NCI-H510A (cell line): Measurements from ENCODE around the gene VPS52.
"Not testable (repeated sequence)": the region's sequence is repeated elsewhere in the genome, so short reads cannot be mapped to it uniquely, and the experiment has no call there.

Source experiments
- DNase-seq: peaks from one replicate; lab custom pipeline; 2025; lab: John Stamatoyannopoulos, UW

VPS52 gene

DNA sequence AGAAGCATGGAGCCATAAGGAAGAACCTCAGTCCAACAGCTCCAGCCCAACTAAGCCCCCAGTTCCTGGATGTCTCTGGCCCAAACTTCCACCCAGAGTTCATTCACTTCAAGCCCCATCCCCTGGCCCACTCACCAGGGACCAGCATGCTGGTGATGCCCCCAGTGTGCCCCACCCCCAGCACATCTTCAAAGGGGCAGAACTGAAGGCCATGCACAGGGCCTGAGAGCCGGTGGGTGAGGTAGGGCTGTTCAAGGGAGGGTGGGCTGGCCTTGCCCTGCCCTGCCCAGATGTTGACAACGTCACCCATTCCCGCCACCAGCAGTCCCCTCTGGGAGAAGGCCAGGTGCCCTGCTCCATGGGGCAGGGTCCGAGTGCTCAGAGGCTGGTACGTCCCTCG, 8.9 kb upstream of the VPS52 start:
- DNase-seq = no peak

DNA sequence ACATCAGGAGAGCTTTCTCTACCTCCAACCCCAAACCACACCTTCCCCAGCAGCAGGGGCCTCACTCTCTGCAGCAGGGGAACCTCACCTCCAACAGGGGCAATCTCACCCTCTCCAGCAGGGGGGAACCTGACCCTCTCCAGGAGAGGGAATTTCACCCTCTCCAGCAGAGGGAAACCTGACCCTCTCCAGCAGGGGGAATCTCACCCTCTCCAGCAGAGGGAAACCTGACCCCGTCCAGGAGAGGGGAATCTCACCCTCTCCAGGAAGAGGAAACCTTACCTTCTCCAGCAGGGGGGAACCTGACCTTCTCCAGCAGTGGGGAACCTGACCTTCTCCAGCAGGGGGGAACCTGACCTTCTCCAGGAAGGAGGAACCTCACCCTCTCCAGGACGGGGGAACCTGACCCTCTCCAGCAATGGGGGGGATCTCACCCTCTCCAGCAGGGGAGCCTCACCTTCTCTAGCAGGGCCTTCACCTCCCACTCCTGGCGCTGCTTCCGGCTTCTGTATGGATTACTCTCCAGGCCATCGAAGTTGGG, 8.4 kb upstream of the VPS52 start:
- DNase-seq = peak; percentile 85

DNA sequence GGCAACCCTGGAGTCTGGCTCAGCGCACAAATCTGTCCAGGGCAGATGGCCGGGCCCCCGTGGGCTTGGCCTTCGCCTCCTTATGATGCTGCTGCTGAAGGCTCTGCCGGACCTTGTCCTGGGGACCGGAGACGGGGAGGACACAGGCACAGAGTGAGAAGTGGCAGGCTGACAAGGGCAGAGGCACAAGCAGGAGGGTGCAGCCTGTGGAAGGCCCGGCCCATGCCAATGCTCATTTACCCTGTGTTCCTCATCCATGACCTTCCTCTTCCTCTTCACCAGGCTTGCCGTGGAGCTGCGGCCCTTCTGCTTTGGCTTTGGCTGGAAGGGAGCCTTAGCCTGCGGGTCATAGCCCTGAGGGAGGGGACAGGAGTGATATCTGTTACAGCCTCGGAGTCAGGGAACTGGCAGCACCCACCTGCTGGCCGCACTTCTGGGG, 7.6 kb upstream of the VPS52 start:
- DNase-seq = no peak

DNA sequence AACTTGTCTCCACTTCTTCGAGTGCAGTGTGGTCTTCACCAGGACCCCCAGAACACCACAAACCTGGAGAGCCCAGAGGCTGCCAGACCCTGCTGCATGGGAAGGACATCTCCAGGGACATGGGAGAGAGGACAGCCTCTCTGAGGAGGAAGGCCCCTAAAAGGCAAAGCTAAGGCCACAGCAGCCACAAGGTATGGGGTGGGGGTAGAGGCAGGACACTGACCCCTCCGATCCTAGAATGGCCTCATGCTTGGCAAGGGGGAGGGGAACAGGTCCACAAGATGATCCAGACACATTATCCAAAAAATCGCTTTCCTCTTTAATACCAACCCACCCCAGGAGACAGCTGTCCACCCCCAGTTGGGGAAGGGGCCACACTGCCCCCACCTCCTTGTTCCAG, 7.1 kb upstream of the VPS52 start:
- no peak for DNase-seq

DNA sequence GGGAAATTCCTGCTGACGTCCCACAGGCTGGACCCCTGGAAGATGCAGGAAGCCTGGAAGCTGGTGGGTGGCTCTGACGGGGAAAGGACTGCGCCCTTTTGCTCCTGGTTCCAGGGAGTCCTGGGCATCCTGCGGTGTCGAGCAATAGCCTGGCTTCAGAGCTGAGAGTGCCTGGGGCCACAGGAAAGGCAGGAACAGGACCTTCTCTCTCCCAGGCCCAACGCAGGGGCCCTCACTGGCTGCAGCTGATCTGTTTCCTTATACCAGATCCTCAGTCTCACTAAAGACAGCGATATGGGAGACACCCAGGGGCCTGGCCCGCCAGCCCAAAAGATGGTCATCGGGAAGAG, 6.7 kb upstream of the VPS52 start:
- no peak for DNase-seq

DNA sequence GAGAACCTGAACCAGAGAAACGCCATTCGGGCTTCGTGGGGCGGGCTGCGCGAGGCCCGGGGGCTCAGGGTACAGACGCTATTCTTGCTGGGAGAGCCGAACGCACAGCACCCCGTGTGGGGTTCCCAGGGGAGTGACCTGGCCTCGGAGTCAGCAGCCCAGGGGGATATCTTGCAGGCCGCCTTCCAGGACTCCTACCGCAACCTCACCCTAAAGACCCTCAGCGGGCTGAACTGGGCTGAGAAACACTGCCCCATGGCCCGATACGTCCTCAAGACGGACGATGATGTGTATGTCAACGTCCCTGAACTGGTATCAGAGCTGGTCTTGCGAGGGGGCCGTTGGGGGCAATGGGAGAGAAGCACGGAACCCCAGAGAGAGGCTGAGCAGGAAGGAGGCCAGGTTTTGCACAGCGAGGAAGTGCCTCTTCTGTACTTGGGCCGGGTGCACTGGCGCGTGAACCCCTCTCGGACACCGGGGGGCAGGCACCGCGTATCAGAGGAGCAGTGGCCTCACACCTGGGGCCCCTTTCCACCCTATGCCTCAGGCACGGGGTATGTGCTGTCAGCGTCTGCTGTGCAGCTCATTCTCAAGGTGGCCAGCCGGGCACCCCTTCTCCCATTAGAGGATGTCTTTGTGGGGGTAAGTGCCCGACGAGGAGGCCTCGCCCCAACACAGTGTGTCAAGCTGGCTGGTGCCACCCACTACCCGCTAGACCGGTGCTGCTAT, 6.2 kb upstream of the VPS52 start:
- no peak for DNase-seq

DNA sequence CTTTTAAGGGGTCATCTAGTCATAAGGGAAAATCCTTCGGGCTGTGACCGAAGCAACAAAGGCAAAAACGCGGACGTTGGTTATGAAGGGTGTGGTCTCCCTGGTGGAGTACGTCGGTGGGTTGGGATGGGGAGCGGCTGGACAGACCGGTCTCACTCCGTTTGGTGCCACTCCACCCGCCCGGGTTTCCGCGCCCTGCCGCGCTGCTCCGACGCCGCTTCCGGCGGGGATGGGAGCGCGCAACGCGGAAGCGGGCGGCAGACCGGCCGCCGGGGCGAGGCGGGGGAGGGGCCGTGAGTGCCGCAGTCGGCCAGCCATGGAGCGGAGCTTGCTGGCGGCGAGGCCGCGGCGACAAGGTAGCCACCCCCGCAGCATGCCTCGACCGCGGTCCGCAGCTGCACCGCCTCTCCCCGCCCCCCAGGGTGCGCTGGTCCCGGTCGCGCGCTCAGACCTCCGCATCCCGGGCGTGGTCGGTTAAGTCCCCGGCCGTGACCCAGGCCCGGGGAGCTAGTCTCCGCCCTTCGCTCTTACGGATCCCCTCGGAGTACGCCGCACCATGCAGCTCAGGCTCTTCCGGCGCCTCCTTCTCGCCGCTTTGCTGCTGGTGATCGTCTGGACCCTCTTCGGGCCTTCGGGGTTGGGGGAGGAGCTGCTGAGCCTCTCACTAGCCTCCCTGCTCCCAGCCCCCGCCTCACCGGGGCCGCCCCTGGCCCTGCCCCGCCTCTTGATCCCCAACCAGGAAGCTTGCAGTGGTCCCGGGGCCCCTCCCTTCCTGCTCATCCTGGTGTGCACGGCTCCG, 5.4 kb upstream of the VPS52 start, which contains the start of gene B3GALT4:
B3GALT4 (plus strand) TSS at position 260 of the 799 bp plus-strand sequence; CDS start at position 557, 297 bp downstream.
- DNase-seq = peak; percentile 97

DNA sequence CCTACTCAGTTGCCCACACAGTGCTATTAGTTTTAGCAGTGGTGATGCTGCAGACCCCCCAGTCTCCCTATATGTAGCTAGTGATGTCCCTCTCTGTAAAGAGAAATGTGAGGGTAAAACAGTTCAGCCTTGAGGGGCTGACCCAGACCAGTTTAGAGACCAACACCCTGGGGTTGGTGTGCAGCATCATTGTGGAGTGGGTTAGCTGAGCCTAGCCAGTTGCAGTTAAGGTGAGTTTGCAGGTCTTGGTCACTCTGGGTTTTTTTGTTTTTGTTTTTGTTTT, 4.8 kb upstream of the VPS52 start:
- DNase-seq = no peak

DNA sequence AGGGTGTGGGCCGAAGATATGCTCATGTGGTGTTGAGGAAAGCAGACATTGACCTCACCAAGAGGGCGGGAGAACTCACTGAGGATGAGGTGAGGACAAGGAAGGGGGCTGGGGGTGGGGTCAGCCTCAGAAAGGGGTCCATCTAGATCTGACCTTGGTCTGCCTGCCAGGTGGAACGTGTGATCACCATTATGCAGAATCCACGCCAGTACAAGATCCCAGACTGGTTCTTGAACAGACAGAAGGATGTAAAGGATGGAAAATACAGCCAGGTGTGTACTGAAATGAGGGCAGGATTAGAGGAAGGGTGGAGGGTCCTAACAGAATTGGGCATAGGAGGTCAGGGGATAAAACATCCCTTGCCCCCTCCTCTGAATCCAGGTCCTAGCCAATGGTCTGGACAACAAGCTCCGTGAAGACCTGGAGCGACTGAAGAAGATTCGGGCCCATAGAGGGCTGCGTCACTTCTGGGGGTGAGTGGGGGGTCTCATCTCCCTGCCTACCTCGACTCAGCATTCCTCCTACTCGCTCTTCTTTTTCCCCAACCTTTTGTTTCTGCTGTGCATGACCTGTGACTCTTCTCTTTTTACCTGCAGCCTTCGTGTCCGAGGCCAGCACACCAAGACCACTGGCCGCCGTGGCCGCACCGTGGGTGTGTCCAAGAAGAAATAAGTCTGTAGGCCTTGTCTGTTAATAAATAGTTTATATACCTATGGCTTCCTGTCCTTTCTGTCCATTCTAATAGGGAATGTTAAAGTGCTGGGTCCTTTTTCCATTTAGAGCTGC, 4.3 kb upstream of the VPS52 start:
- not testable (repeated sequence) for DNase-seq

DNA sequence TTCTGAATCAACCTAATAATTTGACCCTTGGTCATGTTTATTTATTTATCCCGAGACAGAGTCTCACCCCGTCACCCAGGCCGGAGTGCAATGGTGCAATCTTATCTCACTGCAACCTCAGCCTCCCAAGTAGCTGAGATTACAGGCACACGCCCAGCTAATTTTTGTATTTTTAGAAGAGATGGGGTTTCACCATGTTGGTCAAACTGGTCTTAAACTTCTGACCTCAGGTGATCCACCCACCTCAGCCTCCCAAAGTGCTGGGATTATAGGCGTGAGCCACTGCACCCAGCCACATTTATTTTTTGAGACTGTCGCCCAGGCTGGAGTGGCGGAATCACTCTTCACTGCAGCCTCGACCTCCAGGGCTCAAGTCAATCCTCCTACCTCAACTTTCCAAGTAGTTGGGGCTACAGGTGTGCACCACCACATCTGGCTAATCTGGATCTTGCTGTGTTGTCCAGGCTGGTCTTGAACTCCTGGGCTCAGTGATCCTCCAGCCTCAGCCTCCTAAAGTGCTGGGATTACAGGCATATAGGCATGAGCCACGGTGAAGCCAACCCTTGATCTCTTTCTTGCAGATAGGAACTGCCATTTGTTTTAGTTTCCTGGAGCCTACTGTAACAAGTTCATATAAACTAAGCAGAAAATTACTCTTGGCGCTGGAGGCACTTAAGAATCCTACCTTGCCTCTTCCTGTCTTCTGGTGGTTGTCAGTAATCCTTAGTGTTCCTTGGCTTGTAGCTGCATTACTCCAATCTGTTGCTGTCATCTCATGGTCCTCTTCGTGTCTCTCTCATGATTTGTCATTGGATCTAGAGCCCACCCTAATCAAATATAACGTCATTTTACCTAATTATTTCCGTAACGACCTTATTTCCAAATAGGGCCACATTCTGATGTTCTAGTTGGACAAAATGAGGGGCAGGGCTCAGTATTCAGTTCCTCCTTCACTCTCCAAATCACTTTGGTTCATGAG, 2.5 kb upstream of the VPS52 start:
- no peak for DNase-seq

DNA sequence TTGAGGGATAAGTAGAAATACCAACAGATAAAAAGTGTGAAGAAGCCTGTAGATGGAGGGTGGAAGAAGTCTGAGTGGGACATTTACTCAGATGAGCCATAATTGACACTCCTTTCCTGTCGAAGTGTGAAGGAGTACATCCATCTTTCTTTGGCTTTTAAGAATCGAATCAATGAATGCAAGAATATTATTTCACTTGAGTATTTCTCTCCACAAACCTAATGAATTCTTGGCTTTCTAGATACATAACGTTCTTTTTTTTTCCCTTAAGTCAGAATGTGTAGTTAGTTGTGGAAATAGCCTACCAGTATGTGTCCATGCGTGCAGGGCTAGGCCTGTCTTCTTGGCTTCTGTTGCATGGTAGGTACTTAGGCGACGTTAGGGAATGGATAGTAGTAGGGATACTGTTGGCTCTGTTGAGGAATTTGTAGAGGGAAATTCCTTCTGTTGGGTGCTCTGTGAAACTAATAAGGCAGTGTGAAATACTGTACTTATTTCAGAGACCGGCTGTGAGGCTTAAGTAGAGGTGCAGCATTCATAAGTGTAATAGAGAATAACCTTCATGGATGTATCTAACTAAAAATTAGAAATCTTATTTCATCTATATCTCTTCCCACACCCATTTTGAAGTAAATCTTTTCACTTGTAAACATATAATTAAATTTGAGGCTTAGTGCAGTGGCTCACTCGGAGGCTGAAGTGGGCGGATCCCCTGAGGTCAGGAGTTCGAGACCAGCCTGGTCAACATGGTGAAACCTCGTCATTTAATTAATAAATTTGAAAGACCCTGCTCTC, 1.6 kb upstream of the VPS52 start:
- DNase-seq = no peak

DNA sequence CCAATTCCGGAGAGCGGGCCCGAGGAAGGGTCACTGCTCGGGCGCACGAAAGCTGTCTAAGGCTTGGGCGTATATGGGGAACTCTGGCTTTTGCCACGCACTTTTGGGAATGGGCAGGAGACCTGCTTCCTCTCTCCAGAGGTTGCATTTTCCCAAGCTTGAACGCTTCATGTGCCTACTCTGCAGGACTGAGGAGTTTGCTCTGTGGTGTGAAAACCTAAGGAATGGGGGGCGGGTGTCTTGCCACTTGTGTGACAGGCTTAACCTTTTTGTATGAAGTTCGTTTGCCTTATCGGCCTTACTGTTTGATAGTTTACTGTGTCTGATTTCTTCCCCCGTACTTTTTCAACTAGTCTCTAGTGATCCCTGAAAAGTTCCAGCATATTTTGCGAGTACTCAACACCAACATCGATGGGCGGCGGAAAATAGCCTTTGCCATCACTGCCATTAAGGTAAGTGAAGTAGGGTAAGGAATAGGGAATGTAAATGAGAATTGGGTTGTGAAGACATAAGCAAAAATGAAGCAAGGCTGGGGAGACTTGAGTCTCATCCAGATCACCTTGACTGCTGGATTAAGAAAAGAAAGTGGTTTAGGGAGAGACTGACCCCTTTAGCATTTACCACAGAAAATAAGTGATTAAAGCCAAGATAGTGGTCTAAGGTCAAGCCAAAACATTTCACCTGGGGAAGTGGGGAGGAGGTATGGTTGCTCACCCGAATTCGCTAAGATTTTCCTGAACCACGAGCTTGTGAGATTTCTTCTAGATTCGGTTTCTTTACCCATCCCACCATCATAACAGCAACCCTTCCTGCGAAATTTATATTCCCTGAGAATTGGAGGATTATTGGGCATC, 826 bp upstream of the VPS52 start:
- no peak for DNase-seq

DNA sequence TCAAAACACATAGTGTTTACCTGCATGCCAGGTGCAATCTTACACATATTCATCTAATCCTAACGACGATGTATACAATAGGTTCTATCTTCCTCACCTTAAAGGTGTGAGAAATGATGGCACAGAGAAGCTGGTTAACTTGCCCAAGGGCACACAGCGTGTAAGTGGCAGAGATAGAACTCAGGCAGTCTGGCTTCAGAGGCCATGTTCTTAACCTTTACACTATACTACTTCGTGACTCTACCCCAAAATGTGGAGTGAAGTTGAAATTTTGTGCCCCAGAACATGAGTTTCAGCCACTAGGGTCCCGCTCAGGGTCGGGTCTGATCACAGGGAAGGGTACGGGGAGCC, 584 bp downstream of the VPS52 start:
- DNase-seq = no peak

DNA sequence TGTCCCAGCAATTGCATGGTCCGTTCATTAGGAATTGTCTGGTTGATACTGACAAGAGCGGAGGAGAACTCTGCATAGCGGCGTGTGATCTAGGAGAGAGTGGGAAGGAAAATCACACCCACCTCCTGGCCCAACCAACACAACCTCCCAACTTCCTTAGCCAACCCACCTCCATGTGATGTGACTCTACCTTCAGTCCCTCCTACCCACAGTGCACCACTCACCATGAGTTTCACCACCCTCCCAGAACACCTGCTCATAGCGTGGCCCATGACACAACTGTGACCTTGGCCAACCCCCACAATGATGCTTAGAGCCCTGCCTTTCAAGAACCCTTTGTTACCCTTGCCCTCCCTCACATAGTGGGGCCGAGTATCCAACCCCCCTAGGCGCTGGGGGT, 7.7 kb downstream of the VPS52 start:
- no peak for DNase-seq

DNA sequence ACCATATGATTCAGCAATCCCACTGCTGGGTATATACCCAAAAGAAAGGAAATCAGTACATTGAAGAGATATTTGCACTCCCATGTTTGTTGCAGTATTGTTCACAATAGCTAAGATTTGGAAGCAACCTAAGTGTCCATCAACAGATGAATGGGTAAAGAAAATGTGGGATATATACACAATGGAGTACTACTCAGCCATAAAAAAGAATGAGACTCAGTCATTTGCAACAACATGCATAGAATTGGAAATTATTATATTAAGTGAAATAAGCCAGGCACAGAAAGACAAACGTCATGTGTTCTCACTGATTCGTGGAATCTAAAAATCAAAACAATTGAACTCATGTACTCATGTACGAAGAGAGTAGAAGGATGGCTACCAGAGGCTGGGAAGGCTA, 9.2 kb downstream of the VPS52 start:
- not testable (repeated sequence) for DNase-seq

DNA sequence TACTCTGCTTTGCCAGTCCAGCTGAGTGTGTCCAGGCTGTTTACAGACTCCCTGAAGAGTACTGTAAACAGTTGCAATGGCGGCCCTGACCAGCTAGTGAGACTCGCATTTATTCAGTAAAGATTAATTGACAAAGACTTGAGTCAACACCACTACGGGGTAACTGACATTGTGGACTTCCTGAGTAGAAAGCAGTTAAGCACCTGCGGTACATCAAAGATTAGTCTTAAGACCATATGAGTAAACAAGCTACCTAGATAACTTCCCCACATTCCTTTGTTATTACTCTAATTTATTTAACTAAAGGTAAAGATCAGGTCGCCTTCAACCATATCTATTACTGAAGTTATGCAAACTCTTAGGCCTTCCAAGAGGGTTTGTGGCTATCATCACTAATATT, 12.6 kb downstream of the VPS52 start:
- no peak for DNase-seq

DNA sequence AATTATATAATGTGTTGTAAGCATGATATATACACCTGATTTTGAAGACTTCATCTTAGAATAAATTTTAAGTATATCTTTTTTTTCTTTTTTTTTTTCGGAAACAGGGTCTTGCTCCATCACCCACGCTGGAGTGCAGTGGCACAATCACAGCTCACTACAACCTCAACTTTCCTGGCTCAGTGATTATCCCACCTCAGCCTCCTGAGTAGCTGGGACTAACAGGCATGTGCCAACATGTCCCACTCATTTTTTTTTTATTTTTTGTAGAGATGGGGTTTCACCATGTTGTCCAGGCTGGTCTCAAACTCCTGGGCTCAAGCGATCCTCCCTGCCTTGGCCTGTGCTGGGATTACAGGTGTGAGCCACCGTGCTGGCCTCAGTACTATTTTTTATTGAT, 17.1 kb downstream of the VPS52 start:
- DNase-seq = no peak

DNA sequence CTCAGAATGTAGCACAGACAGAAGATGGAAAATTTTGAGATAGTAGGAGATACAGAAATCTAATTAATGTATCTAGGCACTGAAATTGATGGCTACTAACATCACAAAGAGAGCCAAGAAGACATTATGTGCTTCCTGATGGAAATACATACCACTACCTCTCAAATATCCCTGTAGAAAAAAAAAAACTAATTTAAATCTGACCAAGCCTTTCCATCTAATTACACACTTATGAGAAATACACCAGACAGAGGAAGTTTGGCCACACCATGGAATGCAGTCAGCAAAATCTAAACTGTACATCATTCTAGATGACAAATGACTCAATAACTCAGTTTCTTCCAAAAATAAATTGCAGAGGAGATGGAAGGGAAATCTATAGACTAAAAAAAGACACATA, 18.9 kb downstream of the VPS52 start:
- no peak for DNase-seq

DNA sequence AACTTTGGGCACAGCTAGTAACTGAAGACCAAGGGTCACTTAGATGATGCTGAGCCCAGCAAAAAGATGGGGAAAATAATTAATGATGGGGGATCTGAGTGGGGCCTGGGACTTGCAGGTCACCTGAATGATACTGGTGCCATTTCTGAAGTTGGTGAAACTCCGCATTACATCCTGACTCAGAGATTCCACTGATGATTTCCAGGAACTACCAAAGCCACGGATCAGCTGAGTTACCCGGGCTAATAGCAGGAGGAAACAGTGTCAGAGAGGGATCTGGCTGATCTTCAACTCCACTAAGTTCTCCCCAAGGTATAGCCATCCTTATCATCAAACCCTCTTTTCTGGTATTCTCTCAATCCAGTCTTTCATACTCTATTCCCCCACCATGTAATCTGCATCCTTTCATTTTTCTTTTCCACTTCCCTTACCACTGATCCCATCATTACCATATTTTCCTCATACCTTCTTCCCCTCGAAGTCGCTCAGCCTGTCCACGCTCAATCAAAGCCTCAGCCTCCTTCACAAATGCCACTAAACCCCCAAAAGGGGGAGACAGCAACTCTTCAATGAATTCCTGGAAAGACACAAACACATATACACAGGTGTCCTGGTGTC, 20.2 kb downstream of the VPS52 start:
- no peak for DNase-seq
